GM12878 (cell line): Measurements from ENCODE around the gene ZNF235. TPM values are rescaled to one million over a fixed set of nuclear protein-coding genes. Genes with fewer than 3 reads are reported as not detected.

Source experiments
- ATAC-seq: fragments of 200-7000 bp; cut with Tn5 transposase; 3 replicates; pipeline ENCODE4 v1.9.1; 2020; ENCODE audit warnings: mild to moderate bottlenecking, moderate library complexity
- BruUV-seq: library from RNA; stranded (reverse); fragments of 400-500 nt; replicated peaks from 2 replicates; lab custom pipeline; 2021; lab: Mats Ljungman, UMichigan
- CTCF ChIA-PET: fragments of 300-600 bp; sonication (Branson Sonifier 250); formaldehyde crosslinking; extraction: SDS; loops from one replicate; lab custom pipeline; 2021; ENCODE audit warnings: inconsistent platforms; lab: Yijun Ruan, JAX
- POLR2A ChIA-PET: fragments of 350-600 bp; formaldehyde crosslinking; extraction: SDS; loops from one replicate; lab custom pipeline; 2021; ENCODE audit warnings: inconsistent platforms; lab: Charles Lee
- RAD21 ChIA-PET: fragments of 300-600 bp; sonication (Branson Sonifier 250); formaldehyde crosslinking; loops from one replicate; lab custom pipeline; 2023; ENCODE audit warnings: antibody characterized with exemption; ENCODE audit not compliant: unreplicated experiment; lab: Charles Lee
- SMC1A ChIA-PET: fragments of 300-600 bp; sonication (Branson Sonifier 250); formaldehyde crosslinking; loops from one replicate; lab custom pipeline; 2023; ENCODE audit not compliant: unreplicated experiment, uncharacterized antibody; lab: Charles Lee
- DNase-seq: peaks from one replicate; pipeline ENCODE4 v3.0.0-alpha.2; 2011; ENCODE audit warnings: low read depth, low spot score
- FAIRE-seq: peaks from 3 replicates; lab custom pipeline; 2011; peaks lifted over from hg19 to GRCh38; lab: Jason Lieb, UNC
- H2AFZ ChIP-seq: 2 replicates; pipeline ENCODE4 v1.6.0; 2011; ENCODE audit warnings: low read depth, low read length, control low read depth; ENCODE audit not compliant: control insufficient read depth
- H3K27ac ChIP-seq: 2 replicates; pipeline ENCODE4 v1.5.1; 2011; ENCODE audit warnings: control low read depth; ENCODE audit not compliant: control insufficient read depth, insufficient read depth
- H3K27me3 ChIP-seq, 2 experiments: replicated peaks in 1 of 2; 2 replicates each; pipeline versions ENCODE4 v1.6.0 to v1.6.1; 2011; ENCODE audit warnings: low read length in 1 of 2; ENCODE audit not compliant: control insufficient read depth in 2 of 2, insufficient read depth in 2 of 2
- H3K36me3 ChIP-seq, 2 experiments: 2 replicates each; pipeline ENCODE4 v1.5.1; 2011; ENCODE audit warnings: low read length in 1 of 2; ENCODE audit not compliant: control insufficient read depth in 2 of 2, insufficient read depth in 2 of 2
- H3K4me1 ChIP-seq: 2 replicates; pipeline ENCODE4 v1.6.1; 2011; ENCODE audit warnings: mild to moderate bottlenecking, low read length, moderate library complexity, mixed read lengths; ENCODE audit not compliant: control insufficient read depth, insufficient read depth
- H3K4me2 ChIP-seq: 2 replicates; pipeline ENCODE4 v1.6.0; 2011; ENCODE audit warnings: control low read depth; ENCODE audit not compliant: control insufficient read depth, insufficient read depth
- H3K4me3 ChIP-seq: fragments of 200-600 bp; sonication (generic); 2 replicates; pipeline ENCODE4 v1.5.1; 2016
- H3K79me2 ChIP-seq: 2 replicates; pipeline ENCODE4 v1.6.0; 2011; ENCODE audit warnings: low read length; ENCODE audit not compliant: control insufficient read depth, insufficient read depth
- H3K9ac ChIP-seq: 2 replicates; pipeline ENCODE4 v1.8.0; 2011; ENCODE audit warnings: low read length, control low read depth, mixed read lengths; ENCODE audit not compliant: control insufficient read depth, insufficient read depth
- H3K9me3 ChIP-seq: replicated peaks from 3 replicates; pipeline ENCODE4 v1.5.1; 2011; ENCODE audit warnings: mild to moderate bottlenecking, low read length; ENCODE audit not compliant: control insufficient read depth, insufficient read depth
- H4K20me1 ChIP-seq: 2 replicates; pipeline ENCODE4 v1.6.0; 2011; ENCODE audit not compliant: control insufficient read depth, insufficient read depth
- ATF3 ChIP-seq: IDR thresholded peaks from 2 replicates; pipeline ENCODE4 v1.6.1; 2011; ENCODE audit warnings: low read depth, mild to moderate bottlenecking, low read length, moderate library complexity, borderline replicate concordance; ENCODE audit errors: extremely low read depth
- BACH1 ChIP-seq: fragments of 450-650 bp; IDR thresholded peaks from 2 replicates; pipeline ENCODE4 v1.6.1; 2017; ENCODE audit warnings: mild to moderate bottlenecking, borderline replicate concordance
- CHD1 ChIP-seq: IDR thresholded peaks from 2 replicates; pipeline ENCODE4 v1.6.1; 2012; ENCODE audit warnings: low read depth, low read length, improper control_type of control experiment
- CREM ChIP-seq: IDR thresholded peaks from 2 replicates; pipeline ENCODE4 v1.6.1; 2014; ENCODE audit warnings: antibody characterized with exemption, low read depth
- IKZF2 ChIP-seq, 2 experiments: fragments of 450-650 bp; IDR thresholded peaks; 2 replicates each; pipeline ENCODE4 v1.6.1; 2017; ENCODE audit warnings: mild to moderate bottlenecking in 2 of 2, moderate library complexity in 2 of 2
- MAX ChIP-seq: IDR thresholded peaks from 2 replicates; pipeline ENCODE4 v1.6.1; 2012; ENCODE audit warnings: low read depth, low read length, improper control_type of control experiment
- MTA2 ChIP-seq: fragments of 450-650 bp; IDR thresholded peaks from 2 replicates; pipeline ENCODE4 v1.6.1; 2016; ENCODE audit warnings: low read depth, mild to moderate bottlenecking, moderate library complexity
- PML ChIP-seq: IDR thresholded peaks from 2 replicates; pipeline ENCODE4 v1.6.1; 2012; ENCODE audit warnings: low read length, inconsistent platforms
- POLR2AphosphoS5 ChIP-seq: IDR thresholded peaks from 2 replicates; pipeline ENCODE4 v1.6.1; 2011; ENCODE audit warnings: mild to moderate bottlenecking, low read length, inconsistent platforms
- ZSCAN29 ChIP-seq: fragments of 450-650 bp; IDR thresholded peaks from 2 replicates; pipeline ENCODE4 v1.6.1; 2017; ENCODE audit warnings: mild to moderate bottlenecking, moderate library complexity
- WGBS: methylation state at CpG from one replicate; pipeline ENCODE4 v1.1.6; 2016; ENCODE audit warnings: low lambda C conversion rate; ENCODE audit not compliant: insufficient replicate concordance, insufficient coverage; ENCODE audit errors: missing lambda C conversion rate; 5-methylcytosine and 5-hydroxymethylcytosine counted together
- in situ Hi-C: fragments of 300-500 bp; cut with MboI; formaldehyde crosslinking; loops from 9 replicates; pipeline ENCODE4 v1.14.3; 2018; ENCODE audit warnings: mixed read lengths
- intact Hi-C: fragments of 100-400 bp; cut with micrococcal nuclease; formaldehyde crosslinking; loops from one replicate; pipeline ENCODE4 v1.14.2; 2022; ENCODE audit not compliant: unreplicated experiment
- polyA plus RNA-seq, 11 experiments: library from polyadenylated mRNA; depleted of rRNA in 4 of 11; unstranded in 6 of 11; stranded (reverse) in 5 of 11; fragments of >200 nt; fragmentation: Nextera tagmentation in 4 of 11; fragmentation: Illumina TruSeq in 1 of 11; extraction: Ambion mirVana in 4 of 11; extraction: Trizol in 1 of 11; gene quantifications; 1 replicate in 1 of 11; 2 replicates in 10 of 11; pipeline versions ENCODE4 v1.2.1 to v1.2.3, GENCODE V29; 2011 to 2016; ENCODE audit warnings: inconsistent platforms in 2 of 11, missing spikeins in 2 of 11, low read depth in 1 of 11
- total RNA-seq, 4 experiments: library from RNA; depleted of rRNA in 3 of 4; stranded (reverse); fragments of >200 nt in 3 of 4; fragmentation: Illumina TruSeq in 1 of 4; extraction: Trizol in 1 of 4; gene quantifications; 2 replicates each; pipeline versions ENCODE4 v1.2.1 to v1.2.3, GENCODE V29; 2013 to 2021
- TF ChIP-seq, protein P1 (sequence below): IDR thresholded peaks from 2 replicates; pipeline ENCODE4 v1.6.1; 2012; ENCODE audit warnings: improper control_type of control experiment, low read depth, low read length; ENCODE audit not compliant: insufficient replicate concordance
- TF ChIP-seq, protein P2 (sequence below): IDR thresholded peaks from 2 replicates; pipeline ENCODE4 v1.6.1; 2012; ENCODE audit warnings: low read depth, low read length, improper control_type of control experiment
- TF ChIP-seq, protein P3 (sequence below), 3 experiments: IDR thresholded peaks in 2 of 3; conservative IDR thresholded peaks in 1 of 3; 2 replicates each; pipeline ENCODE4 v1.5.1; 2011; ENCODE audit warnings: low read depth in 3 of 3, low read length in 3 of 3, mild to moderate bottlenecking in 3 of 3, control low read depth in 2 of 3, moderate library complexity in 2 of 3, inconsistent platforms in 1 of 3, mixed read lengths in 1 of 3; ENCODE audit not compliant: control insufficient read depth in 2 of 3, insufficient read depth in 1 of 3; ENCODE audit errors: extremely low read depth in 1 of 3

Gene ZNF235
- total and polyA plus RNA-seq, 10 of the 15 experiments (the other 5 are each of a cell fraction or from before 2014, with no cell fraction given), result 2.8 to 9.0 (median 4.8) TPM

DNA sequence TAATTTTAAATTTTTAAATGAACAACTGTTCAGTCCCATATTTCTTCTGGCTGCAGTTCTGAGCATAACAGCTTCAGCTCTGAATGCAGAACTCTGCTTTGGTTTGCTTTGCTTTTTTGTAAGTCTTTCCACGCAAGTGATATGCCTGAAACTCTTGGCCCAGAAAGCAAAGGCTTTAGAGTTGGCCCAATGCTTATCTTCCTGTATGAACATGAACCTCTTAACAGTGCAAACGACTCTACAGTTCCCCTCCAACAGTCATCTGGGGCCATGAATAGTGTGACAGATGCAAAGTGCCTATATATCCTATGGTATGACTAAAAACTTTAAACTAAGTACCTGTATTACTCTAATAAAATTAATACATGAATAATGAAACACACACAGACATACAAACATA lies 37.0 kb upstream of the ZNF235 start:
- H3K79me2 ChIP-seq, result no peaks in the 10 kb centered on the region
- DNase-seq (no peak), FAIRE-seq (no peak), ATAC-seq (no peak)
- H3K9ac ChIP-seq, result no peak overlapping the region
- ChIA-PET RAD21 (no interaction called here), SMC1A (interaction anchor here (1.1 kb wide), 1 partner anchor 13 kb away, joined by 3 read pairs; no protein-coding TSS in a partner anchor), CTCF (no interaction called here), POLR2A (interaction anchor here (0.6 kb wide), 1 partner anchor 37 kb away, joined by 3 read pairs; no protein-coding TSS in a partner anchor)
- H4K20me1 ChIP-seq, result no peaks in the 10 kb centered on the region
- no peaks in the 10 kb centered on the region for H3K4me1 ChIP-seq
- no peak overlapping the region for H3K27ac ChIP-seq
- 0% methylated on average over 2 of the region's 2 CpGs for WGBS
- no TSS peak for BruUV-seq
- H3K4me2 ChIP-seq, result no peak overlapping the region
- no peak overlapping the region for H3K4me3 ChIP-seq
- H3K36me3 ChIP-seq, result no peaks in the 10 kb centered on the region
- no peaks in the 10 kb centered on the region; the same call in 2 of the 3 replicates for H3K9me3 ChIP-seq
- H2AFZ ChIP-seq, result no peak overlapping the region
- intact Hi-C loops (no loop called here), in situ Hi-C loops (no loop called here)
- no peaks in the 10 kb centered on the region for H3K27me3 ChIP-seq
- TF ChIP-seq MTA2 (no peak), ATF3 (no peak), PML (no peak), ZSCAN29 (no peak), IKZF2 (IDR thresholded peaks at IDR 0.05) (no peak), BACH1 (no peak), POLR2AphosphoS5 (no peak), MAX (no peak), CHD1 (no peak), CREM (no peak)
- TF ChIP-seq, protein P1, sequence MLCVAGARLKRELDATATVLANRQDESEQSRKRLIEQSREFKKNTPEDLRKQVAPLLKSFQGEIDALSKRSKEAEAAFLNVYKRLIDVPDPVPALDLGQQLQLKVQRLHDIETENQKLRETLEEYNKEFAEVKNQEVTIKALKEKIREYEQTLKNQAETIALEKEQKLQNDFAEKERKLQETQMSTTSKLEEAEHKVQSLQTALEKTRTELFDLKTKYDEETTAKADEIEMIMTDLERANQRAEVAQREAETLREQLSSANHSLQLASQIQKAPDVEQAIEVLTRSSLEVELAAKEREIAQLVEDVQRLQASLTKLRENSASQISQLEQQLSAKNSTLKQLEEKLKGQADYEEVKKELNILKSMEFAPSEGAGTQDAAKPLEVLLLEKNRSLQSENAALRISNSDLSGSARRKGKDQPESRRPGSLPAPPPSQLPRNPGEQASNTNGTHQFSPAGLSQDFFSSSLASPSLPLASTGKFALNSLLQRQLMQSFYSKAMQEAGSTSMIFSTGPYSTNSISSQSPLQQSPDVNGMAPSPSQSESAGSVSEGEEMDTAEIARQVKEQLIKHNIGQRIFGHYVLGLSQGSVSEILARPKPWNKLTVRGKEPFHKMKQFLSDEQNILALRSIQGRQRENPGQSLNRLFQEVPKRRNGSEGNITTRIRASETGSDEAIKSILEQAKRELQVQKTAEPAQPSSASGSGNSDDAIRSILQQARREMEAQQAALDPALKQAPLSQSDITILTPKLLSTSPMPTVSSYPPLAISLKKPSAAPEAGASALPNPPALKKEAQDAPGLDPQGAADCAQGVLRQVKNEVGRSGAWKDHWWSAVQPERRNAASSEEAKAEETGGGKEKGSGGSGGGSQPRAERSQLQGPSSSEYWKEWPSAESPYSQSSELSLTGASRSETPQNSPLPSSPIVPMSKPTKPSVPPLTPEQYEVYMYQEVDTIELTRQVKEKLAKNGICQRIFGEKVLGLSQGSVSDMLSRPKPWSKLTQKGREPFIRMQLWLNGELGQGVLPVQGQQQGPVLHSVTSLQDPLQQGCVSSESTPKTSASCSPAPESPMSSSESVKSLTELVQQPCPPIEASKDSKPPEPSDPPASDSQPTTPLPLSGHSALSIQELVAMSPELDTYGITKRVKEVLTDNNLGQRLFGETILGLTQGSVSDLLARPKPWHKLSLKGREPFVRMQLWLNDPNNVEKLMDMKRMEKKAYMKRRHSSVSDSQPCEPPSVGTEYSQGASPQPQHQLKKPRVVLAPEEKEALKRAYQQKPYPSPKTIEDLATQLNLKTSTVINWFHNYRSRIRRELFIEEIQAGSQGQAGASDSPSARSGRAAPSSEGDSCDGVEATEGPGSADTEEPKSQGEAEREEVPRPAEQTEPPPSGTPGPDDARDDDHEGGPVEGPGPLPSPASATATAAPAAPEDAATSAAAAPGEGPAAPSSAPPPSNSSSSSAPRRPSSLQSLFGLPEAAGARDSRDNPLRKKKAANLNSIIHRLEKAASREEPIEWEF, result no peak
- TF ChIP-seq, protein P2, sequence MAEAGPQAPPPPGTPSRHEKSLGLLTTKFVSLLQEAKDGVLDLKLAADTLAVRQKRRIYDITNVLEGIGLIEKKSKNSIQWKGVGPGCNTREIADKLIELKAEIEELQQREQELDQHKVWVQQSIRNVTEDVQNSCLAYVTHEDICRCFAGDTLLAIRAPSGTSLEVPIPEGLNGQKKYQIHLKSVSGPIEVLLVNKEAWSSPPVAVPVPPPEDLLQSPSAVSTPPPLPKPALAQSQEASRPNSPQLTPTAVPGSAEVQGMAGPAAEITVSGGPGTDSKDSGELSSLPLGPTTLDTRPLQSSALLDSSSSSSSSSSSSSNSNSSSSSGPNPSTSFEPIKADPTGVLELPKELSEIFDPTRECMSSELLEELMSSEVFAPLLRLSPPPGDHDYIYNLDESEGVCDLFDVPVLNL, result no peak
- TF ChIP-seq, protein P3, sequence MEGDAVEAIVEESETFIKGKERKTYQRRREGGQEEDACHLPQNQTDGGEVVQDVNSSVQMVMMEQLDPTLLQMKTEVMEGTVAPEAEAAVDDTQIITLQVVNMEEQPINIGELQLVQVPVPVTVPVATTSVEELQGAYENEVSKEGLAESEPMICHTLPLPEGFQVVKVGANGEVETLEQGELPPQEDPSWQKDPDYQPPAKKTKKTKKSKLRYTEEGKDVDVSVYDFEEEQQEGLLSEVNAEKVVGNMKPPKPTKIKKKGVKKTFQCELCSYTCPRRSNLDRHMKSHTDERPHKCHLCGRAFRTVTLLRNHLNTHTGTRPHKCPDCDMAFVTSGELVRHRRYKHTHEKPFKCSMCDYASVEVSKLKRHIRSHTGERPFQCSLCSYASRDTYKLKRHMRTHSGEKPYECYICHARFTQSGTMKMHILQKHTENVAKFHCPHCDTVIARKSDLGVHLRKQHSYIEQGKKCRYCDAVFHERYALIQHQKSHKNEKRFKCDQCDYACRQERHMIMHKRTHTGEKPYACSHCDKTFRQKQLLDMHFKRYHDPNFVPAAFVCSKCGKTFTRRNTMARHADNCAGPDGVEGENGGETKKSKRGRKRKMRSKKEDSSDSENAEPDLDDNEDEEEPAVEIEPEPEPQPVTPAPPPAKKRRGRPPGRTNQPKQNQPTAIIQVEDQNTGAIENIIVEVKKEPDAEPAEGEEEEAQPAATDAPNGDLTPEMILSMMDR (IDR thresholded peaks at IDR 0.05 in 2 of 3, conservative IDR thresholded peaks at IDR 0.05 in 1 of 3; ENCODE audit: control insufficient read depth in 2 of 3, extremely low read depth in 1 of 3, insufficient read depth in 1 of 3, low read depth in 3 of 3, low read length in 3 of 3), result no peak
